ENCODE data around the gene BBS9. TPM values are rescaled to one million over a fixed set of nuclear protein-coding genes. Genes with fewer than 3 reads are reported as not detected.

The BBS9 gene
- total and polyA plus RNA-seq, 2 of the 4 experiments (the other 2 are of a cell fraction): 7.9 to 9.5 TPM

DNA sequence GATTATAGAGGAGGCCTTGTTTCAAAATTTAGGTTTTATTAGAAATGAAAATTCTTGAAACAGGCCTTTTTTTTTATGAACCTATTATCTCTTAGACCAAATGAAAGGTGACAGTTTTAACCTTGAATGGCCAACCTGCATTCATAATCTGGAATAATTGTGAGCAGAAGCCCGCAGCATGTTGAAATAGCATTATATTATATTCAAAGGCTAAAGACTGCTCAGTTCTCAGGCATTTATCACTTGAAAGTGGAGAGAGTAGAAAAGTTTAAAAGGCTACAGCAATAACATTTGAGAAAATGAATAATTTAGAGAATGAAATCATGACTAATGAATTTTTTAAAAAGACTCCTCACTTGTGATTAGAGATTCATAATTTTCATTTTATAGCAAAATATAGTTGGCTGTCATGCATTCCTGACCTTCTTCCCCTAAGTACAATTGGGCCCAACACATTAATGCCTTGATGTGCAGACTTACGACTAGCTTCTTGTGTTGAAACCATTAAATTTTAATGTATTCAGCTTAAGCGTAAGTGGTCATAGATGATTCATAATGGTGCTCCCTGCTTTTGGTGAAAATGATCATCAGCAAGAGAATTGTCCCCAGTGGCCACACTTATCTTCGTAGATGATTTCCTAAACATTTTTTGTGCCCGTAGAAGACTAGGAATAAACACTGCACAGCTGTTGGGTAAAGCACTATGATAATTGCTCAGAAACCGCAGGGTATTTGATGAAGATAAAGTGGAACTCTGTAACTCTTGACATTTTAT, 429.4 kb downstream of the BBS9 start:
- H4K91ac ChIP-seq (ENCODE audit: insufficient read depth, low read depth, low read length): no peak overlapping the region
- 60% methylated on average over 2 of the region's 6 CpGs; no CpG with 5 or more reads in 1 of the 2 experiments for WGBS, 2 experiments (ENCODE audit: extremely low coverage in 2 of 2, insufficient read length in 1 of 2)
- no peak overlapping the region for H2BK120ac ChIP-seq (ENCODE audit: low read depth, low read length)
- H2AFZ ChIP-seq (replicated peaks; ENCODE audit: low read length, poor library complexity): no peak overlapping the region
- BruUV-seq (replicated peaks): no TSS peak
- H4K8ac ChIP-seq (ENCODE audit: low read depth in 2 of 2, low read length in 2 of 2): no peak overlapping the region
- ChIA-PET POLR2A (ENCODE audit: unreplicated experiment) (no interaction called here), CTCF (no interaction called here)
- no peak overlapping the region for H4K5ac ChIP-seq (ENCODE audit: low read depth, low read length)
- no peak overlapping the region for H2BK5ac ChIP-seq (ENCODE audit: low read depth, low read length, poor library complexity, severe bottlenecking)
- no peak overlapping the region for H3K27ac ChIP-seq (ENCODE audit: insufficient read depth, low read length)
- no peaks in the 10 kb centered on the region for H3K36me3 ChIP-seq (ENCODE audit: control insufficient read depth, insufficient read depth, low read length)
- H3K4me1 ChIP-seq (ENCODE audit: control insufficient read depth, insufficient read depth, low read length): no peaks in the 10 kb centered on the region
- no peak overlapping the region for H3K23ac ChIP-seq (ENCODE audit: low read depth, low read length)
- intact Hi-C loops (cut with micrococcal nuclease) (no loop called here), in situ Hi-C loops (cut with MboI; ENCODE audit: low sequenced_read_pairs) (no loop called here), dilution Hi-C loops (cut with HindIII; ENCODE audit: low sequenced_read_pairs, unreplicated experiment) (no loop called here)
- no peak overlapping the region for H3K56ac ChIP-seq (ENCODE audit: extremely low read depth, insufficient read depth, low read length)
- TF ChIP-seq, protein P1, sequence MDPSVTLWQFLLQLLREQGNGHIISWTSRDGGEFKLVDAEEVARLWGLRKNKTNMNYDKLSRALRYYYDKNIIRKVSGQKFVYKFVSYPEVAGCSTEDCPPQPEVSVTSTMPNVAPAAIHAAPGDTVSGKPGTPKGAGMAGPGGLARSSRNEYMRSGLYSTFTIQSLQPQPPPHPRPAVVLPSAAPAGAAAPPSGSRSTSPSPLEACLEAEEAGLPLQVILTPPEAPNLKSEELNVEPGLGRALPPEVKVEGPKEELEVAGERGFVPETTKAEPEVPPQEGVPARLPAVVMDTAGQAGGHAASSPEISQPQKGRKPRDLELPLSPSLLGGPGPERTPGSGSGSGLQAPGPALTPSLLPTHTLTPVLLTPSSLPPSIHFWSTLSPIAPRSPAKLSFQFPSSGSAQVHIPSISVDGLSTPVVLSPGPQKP (IDR thresholded peaks at IDR 0.05; ENCODE audit: borderline replicate concordance, low read depth, low read length): no peak
- no peak for TF ChIP-seq RAD21 (IDR thresholded peaks at IDR 0.05; ENCODE audit: low read length)
- TF ChIP-seq POLR2A (IDR thresholded peaks at IDR 0.05; ENCODE audit: low read depth, low read length): no peak
- no peak for TF ChIP-seq SMC3 (IDR thresholded peaks at IDR 0.05; ENCODE audit: low read depth, low read length)
- TF ChIP-seq, protein P2, sequence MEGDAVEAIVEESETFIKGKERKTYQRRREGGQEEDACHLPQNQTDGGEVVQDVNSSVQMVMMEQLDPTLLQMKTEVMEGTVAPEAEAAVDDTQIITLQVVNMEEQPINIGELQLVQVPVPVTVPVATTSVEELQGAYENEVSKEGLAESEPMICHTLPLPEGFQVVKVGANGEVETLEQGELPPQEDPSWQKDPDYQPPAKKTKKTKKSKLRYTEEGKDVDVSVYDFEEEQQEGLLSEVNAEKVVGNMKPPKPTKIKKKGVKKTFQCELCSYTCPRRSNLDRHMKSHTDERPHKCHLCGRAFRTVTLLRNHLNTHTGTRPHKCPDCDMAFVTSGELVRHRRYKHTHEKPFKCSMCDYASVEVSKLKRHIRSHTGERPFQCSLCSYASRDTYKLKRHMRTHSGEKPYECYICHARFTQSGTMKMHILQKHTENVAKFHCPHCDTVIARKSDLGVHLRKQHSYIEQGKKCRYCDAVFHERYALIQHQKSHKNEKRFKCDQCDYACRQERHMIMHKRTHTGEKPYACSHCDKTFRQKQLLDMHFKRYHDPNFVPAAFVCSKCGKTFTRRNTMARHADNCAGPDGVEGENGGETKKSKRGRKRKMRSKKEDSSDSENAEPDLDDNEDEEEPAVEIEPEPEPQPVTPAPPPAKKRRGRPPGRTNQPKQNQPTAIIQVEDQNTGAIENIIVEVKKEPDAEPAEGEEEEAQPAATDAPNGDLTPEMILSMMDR (conservative IDR thresholded peaks at IDR 0.05; ENCODE audit: low read depth, low read length): no peak
- no peak for TF ChIP-seq MXI1 (IDR thresholded peaks at IDR 0.05; ENCODE audit: borderline replicate concordance, low read depth, low read length)
- no peak overlapping the region for H2AK5ac ChIP-seq (ENCODE audit: low read depth, low read length)
- H3K4ac ChIP-seq (ENCODE audit: low read depth, low read length): no peak overlapping the region
- H3K79me1 ChIP-seq (ENCODE audit: low read depth in 1 of 2, low read length in 2 of 2): no peaks in the 10 kb centered on the region
- DNase-seq (no peak), ATAC-seq (ENCODE audit: low read depth) (no peak)
- no peak overlapping the region for H3K14ac ChIP-seq (replicated peaks; ENCODE audit: low read depth, low read length)
- H3K4me3 ChIP-seq (ENCODE audit: insufficient read depth, low read depth, low read length): no peak overlapping the region
- H3K18ac ChIP-seq (ENCODE audit: low read depth, low read length): no peak overlapping the region
- H4K20me1 ChIP-seq (ENCODE audit: insufficient read depth, low read length): no peaks in the 10 kb centered on the region
- no peak overlapping the region for H3K9ac ChIP-seq (ENCODE audit: low read depth, low read length)
- no peaks in the 10 kb centered on the region for H3K9me1 ChIP-seq (ENCODE audit: insufficient read depth, low read length)
- H3K4me2 ChIP-seq (ENCODE audit: low read depth, low read length): no peak overlapping the region
- no peaks in the 10 kb centered on the region for H3K27me3 ChIP-seq (ENCODE audit: control insufficient read depth, insufficient read depth, low read length)
- H2AK9ac ChIP-seq (replicated peaks; ENCODE audit: low read depth, low read length, poor library complexity): no peak overlapping the region
- H2BK15ac ChIP-seq (ENCODE audit: low read depth, low read length): no peak overlapping the region
- H2BK20ac ChIP-seq (ENCODE audit: low read depth, low read length): no peak overlapping the region
- H3K9me3 ChIP-seq (ENCODE audit: control insufficient read depth, insufficient read depth, low read length): no peaks in the 10 kb centered on the region
